Stimulated activated CD4-positive, alpha-beta T cell treated with anti-CD3 and anti-CD28 coated beads, Interleukin-1b, Interleukin-23, amount 100 ng/mL, for 1 hour (primary cell): ENCODE data around the gene SIKE1.
"Not testable (repeated sequence)": the region's sequence is repeated elsewhere in the genome, so short reads cannot be mapped to it uniquely, and the experiment has no call there.

Experiments used
- DNase-seq, 2 donors: peaks; one replicate each; pipeline ENCODE4 v3.0.0-alpha.2; 2020; ENCODE audit warnings: low read depth in 2 of 2

Gene SIKE1

DNA sequence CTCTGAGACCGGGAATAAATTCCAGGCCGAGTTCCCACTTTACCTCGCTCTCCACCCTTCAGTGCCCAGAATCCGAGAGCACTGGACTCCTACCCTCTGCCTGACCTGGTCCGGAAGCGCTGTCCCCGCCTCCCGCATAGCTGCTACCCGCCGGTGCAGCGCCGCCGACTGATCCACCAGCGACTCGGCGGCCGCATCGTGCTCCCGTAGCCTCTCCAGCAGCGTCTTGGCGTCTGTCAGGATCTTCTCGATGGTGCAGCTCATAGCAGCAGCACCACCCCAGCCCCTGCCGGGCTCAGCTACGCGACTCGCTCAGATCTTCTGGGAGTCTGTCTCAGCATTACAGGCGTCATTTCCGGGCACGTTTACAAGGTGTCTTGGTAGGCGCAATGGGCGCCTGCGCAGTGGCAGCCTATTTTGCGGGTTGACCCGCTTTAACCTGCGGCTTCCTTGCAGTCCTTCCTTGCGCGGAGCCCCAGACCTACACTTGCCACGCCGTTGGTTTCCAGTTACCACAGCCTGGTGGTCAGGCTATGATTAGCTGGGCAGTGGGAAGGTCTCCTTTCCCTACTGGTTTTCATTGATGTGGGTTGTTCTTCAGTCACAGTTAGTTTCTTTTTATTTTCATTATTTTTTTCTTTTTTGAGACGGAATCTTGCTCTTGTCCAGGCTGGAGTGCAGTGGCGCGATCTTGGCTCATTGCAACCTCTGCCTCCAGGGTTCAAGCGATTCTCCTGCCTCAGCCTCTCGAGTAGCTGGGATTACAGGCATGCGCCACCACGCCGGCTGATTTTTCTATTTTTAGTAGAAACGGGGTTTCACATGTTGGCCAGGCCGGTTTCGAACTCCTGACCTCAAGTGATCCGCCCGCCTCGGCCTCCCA, at the start of gene SIKE1:
Gene SIKE1 (minus strand): TSS at position 342 of the 883 bp plus-strand sequence. CDS start 78 bp downstream, at position 264.
- DNase-seq, result peak; percentile 75 to 80

DNA sequence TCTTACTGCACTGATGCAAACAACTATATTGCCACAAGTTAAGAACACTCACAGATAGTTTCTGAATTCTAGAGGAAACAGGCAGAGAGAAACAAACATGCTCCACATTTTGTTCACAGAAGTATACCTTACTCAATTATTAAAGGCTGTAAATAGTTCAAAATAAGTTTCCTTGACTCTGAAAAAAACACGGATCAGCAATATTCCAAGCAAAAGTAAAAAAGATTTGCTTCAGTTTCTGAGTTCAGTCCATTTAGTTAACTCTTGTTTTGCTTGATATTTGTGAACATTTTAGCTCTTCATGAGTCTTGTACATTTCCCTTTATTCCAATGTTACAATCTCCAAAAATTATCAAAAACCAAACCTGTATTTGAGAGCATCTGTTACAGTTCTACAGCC, 49.6 kb upstream of the SIKE1 start:
- DNase-seq, result not testable (repeated sequence)

DNA sequence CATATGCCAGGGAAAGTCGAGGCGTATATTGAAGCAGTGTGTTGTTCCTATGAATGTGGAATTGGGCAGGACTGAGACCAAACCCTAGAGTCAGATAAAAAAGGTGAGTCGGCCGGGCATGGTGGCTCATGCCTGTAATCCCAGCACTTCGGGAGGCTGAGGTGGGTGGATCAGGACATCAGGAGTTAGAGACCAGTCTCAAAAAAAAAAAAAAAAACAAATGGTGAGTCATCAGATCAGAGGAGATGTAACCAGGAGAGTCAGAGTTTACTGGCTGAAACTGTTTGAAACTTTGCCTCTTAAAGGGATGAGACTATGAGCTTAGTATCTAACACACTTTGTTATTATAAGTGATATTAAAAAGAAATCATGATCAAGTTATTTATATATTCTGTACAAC, 47.8 kb upstream of the SIKE1 start:
- DNase-seq, result no peak

DNA sequence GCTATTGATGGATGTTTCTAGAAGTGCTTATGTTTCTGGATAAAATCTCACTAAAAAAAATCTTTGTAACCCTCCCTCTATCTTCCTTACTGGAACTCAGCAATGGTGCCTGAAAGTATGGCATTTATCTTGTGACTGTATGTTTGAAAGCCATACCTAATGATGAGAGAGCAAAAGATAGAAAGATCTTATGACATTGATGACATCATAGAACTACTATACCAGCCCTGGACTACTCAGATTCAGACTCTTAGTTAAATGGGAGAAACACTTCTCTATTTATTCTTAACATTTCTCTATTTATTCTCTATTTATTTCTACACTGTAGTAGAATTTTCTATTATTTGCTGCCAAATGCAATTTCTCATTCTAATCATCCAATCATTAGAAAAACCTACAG, 41.5 kb upstream of the SIKE1 start:
- no peak for DNase-seq

DNA sequence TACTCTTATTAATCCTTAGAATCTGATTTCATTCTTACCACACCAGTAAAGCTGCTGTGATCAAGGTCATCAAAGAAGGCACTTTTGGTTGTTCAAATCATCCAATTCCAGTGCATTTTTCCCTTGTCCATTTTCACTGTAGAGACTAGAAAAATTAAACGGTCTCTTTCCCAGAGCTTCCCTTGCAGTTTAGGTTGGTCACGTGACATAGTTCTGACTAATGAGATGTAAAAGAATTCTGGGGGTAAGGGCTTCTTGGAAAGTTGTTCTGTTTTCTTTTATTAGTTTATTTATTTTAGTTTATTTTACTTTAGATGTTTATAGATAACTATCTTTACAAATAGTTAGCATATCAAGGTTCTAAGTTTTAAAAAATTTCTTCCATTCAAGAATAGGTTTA, 39.9 kb upstream of the SIKE1 start:
- no peak for DNase-seq

DNA sequence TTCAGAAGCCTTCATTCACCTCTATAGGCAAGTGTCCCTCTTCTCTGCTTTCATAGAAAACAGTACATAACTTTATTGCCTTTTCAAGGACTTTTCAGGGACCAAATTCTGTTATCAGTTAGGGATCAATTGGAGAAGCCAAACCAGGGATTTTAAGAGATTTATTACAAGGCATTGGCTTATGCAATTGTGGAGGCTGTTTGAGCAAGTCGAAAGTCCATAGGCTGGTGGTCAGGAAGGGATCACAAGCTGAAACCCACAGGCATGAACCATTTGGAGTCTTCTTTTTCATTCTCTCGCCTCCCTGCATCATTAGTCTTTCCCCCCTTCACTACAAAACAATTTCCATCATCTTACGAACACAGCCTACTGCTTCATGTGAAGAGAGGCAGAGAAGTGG, 39.4 kb upstream of the SIKE1 start:
- DNase-seq, result no peak

DNA sequence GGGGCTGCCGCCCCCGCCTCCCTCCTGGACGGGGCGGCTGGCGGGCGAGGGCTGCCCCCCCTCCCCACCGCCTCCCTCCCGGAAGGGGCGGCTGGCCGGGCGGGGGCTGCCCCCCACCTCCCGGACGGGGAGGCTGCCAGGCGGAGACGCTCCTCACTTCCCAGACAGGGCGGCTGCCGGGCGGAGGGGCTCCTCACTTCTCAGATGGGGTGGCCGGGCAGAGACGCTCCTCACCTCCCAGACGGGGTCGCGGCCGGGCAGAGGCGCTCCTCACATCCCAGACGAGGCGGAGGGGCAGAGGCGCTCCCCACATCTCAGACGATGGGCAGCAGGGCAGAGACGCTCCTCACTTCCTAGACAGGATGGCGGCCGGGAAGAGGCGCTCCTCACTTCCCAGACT, 24.0 kb upstream of the SIKE1 start:
- not testable (repeated sequence) for DNase-seq

DNA sequence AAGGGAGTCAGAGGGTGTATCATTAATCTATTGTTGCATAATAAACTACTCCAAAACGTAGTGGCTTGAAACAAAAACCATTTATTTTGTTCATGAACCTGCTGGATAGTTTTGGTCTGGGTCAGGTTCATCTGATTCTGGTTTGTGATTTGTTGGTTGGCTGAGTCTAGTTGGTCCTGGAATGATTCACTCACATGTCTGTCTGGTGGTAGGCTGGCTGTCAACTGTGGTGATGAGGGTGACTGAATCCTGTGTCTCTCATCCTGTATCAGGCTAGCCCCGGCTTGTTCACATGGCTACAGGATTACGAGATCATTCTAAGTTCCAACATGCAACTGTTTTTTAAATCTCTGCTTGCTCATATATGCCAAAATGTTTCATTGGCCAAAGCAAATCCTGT, 22.5 kb upstream of the SIKE1 start:
- DNase-seq, result no peak

DNA sequence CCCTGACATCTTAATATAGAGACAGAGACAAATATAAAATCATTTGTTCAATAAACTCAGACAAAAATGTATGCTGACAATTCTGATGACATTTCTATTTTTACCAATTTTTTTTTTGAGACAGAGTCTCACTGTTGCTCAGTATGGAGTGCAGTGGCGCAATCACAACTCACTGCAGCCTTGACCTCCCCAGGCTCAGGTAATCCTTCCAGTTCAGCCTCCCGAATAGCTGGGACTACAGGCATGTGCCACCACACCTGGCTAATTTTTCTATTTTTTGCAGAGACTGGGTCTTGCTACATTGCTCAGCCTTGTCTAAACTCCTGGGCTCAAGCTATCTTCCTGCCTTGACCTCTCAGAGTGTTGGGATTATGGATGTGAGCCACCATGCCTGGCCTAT, 13.6 kb upstream of the SIKE1 start:
- no peak for DNase-seq

DNA sequence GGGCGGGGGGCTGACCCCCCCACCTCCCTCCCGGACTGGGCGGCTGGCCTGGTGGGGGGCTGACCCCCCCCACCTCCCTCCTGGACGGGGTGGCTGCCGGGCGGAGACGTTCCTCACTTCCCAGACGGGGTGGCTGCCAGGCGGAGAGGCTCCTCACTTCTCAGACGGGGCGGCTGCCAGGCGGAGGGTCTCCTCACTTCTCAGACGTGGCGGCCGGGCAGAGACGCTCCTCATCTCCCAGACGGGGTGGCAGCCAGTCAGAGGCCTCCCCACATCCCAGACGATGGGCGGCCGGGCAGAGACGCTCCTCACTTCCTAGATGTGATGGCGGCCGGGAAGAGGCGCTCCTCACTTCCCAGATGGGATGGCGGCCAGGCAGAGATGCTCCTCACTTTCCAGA, 10.1 kb upstream of the SIKE1 start:
- DNase-seq, result not testable (repeated sequence)

DNA sequence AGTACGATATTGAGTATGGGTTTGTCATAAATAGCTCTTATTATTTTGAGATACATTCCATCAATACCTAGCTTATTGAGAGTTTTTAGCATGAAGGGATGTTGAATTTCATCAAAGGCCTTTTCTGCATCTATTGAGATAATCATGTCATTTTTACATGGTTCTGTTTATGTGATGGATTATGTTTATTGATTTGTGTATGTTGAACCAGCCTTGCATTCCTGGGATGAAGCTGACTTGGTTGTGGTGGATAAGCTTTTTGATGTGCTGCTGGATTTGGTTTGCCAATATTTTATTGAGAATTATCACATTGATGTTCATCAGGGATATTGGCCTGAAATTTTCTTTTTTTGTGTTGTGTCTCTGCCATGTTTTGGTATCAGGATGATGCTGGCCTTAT, 6.0 kb upstream of the SIKE1 start:
- not testable (repeated sequence) for DNase-seq

DNA sequence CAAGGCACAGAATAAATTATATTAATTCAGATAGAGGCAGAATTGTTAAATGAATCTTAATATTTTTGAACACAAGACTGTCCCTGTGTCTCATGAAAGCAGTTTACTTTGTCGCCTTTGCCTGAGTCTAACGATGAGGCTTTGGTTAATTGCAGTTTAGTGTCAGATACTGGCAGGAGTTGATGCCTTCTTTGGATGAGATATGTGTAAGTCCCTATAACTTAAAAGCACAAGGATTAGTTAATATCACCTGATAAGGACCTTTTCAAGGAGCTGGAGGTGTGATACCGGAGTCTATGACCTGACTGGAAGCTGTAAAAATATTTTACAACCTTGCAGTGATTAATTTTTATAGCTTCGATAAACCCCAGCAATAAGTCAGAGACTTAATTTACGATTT, 2.0 kb upstream of the SIKE1 start:
- no peak for DNase-seq

DNA sequence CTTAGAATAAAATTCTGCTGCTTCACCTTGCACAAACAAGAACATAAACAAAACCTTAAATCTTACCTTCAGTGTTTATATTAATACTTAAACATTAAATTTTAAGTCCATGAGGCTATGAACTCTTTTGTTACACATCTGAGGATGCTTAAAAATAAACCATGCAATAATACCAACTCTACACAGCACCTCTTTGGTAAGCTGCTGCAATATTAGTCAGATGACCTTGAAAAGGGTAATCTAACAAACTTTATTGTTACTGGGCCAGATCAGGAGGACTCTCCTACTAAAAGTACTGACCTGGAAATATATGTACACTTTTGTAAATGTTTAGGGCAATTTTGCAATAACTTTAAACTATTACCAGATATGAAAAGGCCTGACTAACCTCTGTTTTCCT, 763 bp downstream of the SIKE1 start:
- no peak for DNase-seq

DNA sequence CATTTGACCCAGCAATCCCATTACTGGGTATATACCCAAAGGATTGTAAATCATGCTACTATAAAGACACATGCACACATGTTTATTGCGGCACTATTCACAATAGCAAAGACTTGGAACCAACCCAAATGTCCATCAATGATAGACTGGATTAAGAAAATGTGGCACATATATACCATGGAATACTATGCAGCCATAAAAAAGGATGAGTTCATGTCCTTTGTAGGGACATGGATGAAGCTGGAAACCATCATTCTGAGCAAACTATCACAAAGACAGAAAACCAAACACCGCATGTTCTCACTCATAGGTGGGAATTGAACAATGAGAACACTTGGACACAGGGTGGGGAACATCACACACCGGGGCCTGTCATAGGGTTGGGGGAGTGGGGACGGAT, 3.8 kb downstream of the SIKE1 start:
- DNase-seq, result not testable (repeated sequence)

DNA sequence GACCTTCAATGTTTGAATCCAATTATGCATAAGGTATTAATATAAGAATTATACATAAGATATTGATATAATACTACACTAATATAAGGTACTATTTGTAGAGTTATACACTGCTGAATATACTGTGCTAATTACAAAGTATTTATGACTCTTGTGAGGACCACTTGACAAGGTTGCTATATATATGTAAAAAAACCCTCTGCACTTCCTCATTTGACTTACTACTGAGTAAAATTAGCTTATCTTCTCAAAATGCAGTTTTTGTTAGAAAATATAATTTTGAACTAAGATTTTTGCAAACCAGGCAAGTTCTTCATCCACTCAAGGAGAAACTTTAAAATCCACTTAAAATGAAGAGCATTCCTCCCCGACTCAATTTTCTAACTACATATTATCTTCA, 8.5 kb downstream of the SIKE1 start:
- DNase-seq, result no peak

DNA sequence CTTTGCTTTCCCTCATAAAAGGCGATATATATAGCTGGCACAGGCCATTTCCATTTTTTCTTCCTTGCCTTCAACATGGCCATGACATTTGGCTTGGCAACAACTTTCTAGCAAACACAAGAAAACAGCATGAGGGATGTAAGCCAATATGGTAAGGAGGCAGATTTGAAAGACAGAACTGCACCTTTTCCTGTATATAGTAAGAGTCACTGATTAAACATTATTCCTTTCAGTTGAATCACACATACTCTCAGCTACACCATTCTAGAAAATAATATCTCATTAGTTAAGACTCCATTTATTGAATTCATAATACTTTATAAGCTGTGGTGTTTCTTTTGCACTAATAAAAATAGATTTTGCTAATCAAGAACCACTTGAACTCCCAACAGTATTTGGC, 9.5 kb downstream of the SIKE1 start:
- DNase-seq, result no peak

DNA sequence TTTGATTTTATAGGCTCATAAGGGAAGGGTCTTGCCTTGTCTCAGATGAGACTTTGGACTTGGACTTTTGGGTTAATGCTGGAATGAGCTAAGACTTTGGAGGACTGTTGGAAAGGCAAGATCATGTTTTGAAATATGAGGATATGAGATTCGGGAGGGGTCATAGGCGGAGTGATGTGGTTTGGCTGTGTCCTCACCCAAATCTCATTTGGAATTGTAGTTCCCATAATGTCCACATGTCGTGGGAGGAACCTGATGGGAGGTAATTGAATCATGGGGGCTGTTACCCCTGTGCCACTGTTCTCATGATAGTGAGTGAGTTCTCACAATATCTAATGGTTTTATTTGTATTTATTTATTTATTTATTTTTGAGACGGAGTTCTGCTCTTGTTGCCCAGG, 15.8 kb downstream of the SIKE1 start:
- no peak for DNase-seq

DNA sequence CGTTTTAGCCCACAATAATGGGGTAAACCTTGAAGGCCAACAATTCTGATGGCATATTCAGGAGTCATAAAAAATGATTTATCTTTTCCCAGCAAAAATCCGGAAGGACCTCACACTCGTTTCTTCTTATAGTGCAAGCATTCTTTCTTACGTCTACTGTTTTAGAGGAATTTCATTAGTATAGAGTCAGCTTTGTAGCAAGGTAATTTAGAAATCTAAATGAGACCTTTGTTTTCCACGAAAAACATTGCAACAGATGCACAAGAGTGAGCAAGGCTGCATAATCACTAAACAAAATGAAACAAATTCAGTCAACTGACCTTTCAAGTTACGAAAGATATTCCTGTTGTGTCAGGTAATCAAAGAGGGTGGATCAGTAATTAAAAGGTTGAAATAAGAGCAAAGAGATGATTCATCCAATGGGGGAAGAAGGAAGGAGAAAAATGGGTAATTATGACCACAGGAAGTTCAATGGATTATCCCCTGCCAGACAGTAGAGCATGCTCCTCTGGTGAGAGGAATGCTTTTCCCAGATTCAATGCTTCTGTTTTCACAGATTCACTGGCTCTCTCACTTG, 22.1 kb downstream of the SIKE1 start:
- no peak for DNase-seq

DNA sequence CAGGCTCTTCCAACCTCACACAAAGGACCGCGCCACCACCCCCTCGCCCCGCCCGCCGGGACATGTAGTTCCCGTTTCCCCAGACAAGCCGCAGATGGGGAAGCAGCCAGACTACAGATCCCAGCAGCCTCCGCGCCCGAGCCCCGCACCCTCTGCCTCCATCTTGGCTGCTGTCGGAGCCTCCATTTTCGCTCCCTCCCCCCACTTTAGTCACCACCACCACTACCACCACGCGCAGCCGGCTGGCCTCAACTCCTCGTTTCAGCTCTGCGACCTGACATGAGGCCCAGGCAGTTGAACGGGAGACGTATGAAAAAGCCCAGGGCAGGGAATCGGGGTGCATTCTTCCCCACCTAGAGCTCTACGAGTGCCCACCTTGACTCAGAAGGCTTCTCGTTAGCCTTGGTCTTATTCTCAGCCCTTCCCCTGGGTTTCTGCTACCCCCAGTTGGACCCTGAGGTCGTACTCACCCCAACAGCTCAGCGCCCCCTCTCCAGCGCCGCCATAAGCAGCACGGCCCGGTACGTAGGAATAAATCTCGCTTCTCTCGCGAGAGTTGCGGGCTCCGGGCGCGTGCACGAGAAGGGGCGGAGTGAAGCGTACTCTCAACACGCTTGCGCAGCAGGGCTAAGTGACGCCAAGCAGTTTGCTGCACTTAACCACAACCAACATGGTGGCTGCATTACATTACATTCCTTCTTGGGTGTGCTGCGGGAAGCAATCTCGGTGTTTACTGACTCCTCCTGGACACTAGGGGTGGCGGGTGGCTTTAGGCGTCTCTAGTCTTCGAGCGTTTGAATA, 22.8 kb downstream of the SIKE1 start, which contains the start of gene CSDE1:
Gene CSDE1 (minus strand): TSS at position 530 of the 801 bp plus-strand sequence. CDS start 18,094 bp downstream, outside the sequence.
- peak; percentile 88 to 92 for DNase-seq

DNA sequence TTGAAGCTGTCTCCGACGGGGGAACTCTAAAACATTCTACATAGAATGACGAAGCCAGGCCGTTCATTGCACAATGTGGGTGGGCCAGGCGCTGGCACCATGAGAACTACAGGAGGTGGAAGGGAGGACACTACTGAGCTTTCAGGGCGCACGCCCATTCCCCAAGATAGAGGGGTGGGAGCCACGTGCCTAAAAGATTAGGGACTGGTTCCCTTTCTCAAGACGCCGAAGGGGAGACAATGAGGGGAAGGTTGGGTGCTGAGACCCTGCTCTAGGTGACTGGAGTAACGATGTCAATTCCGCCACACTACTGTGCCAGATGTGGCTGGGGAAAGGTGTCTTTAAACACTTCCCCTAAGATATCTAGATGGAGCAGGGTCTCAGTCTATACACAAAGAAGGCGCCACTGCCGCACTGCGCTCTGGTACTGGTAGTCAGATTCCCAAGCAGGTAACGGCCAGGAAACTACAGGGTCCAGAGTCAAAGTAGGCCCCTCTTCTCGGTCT, 23.5 kb downstream of the SIKE1 start:
- DNase-seq, result no peak

DNA sequence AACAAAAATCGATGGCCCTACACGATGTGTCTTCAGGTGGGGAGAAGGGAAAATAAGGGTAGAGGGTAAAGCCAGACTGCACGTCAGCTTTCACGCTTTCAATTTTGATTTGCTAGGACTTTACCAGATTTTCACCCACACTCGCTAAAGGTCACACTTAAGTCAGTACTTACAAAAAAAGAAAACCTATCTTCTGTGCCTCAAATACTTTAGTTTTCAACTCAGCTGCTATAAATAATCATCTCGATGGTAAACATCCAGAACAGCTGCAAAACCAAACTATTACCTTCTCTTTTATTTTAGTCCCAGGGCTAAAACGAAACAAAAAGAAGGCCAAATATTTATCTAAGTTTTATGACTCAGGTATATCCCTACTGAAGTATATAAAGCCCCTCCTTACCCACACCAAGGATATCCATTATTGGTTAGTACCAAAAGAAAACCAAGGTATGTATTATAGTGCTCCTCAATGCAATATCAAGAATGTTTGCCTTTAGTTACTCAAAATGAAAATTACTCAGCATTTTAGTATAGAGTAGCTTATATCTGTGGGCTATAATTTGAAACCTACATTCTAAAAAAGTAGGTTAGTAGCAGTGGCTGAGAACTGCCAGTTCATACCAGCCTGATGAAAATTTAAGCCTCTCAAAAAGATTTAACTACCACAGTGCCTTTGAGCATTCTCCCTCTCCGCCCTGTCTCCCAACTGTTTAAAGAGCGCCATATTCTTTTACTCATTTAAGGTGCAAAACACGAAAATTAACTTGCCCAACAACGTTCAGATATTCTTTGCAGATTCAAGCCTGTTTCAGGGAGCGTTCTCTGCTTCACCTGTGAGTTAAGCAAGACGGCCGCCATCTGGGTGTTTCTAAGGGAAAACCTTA, 24.2 kb downstream of the SIKE1 start:
- DNase-seq, result no peak
